Keratinocyte (primary cell): ENCODE results near the gene C2CD3.

Experiments used
- CTCF ChIP-seq, 3 experiments: IDR thresholded peaks in 1 of 3; conservative IDR thresholded peaks in 1 of 3; optimal IDR thresholded peaks in 1 of 3; 2 replicates in 2 of 3; 3 replicates in 1 of 3; pipeline versions ENCODE3 to v1.5.1; 2011; ENCODE audit warnings: low read length in 3 of 3, mild to moderate bottlenecking in 3 of 3, moderate library complexity in 2 of 3, control low read depth in 1 of 3, inconsistent platforms in 1 of 3; ENCODE audit not compliant: insufficient read depth in 2 of 3; ENCODE audit errors: extremely low read depth in 1 of 3
- EZH2 ChIP-seq: IDR thresholded peaks from one replicate; pipeline ENCODE4 v1.6.1; 2012; ENCODE audit warnings: inconsistent platforms, mild to moderate bottlenecking, low read length, moderate library complexity

DNA sequence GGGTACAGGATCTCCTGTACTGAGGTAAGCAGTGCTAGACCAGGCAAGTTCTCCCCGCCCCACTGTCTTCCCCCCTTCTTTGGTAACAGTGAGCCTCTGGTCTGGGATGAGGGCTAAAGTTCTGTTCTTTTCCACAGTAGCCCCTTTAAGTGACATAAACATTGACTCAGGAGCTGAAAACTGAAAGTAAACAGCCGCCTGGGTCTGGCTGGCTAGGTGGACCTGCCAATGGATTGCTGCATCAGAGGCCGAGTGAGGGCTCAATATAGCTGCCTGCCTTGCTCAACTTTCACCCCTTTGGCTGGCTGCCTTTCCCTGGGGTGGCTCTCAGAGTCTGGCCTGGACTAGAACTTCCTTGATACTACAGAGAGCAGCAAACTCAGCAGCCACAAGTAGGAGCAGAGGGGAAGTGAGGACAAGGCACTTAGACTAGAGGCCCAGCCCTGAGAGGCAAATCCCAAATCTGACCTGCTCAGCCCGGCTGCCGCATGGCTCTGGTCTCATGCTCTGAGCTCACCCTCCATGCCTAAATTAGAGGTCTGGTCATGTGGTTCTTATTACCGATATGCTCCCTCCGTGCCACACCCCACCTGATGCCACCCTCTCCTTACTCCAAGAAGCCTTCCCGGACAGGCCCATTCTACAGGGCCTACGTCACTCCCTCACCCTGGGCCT, 152.3 kb downstream of the C2CD3 start:
- TF ChIP-seq CTCF (optimal IDR thresholded peaks at IDR 0.05 in 1 of 3, IDR thresholded peaks at IDR 0.05 in 1 of 3, conservative IDR thresholded peaks at IDR 0.05 in 1 of 3; ENCODE audit: extremely low read depth in 1 of 3, insufficient read depth in 2 of 3, low read length in 3 of 3) (no peak), EZH2 (no peak)
